ENCODE measurements around the gene DAND5. TPM values are rescaled to one million over a fixed set of nuclear protein-coding genes. Genes with fewer than 3 reads are reported as not detected.
"Not testable (repeated sequence)": the region's sequence is repeated elsewhere in the genome, so short reads cannot be mapped to it uniquely, and the experiment has no call there.

Gene DAND5
- total RNA-seq, 2 experiments from 2014 or later: 0.21 to 0.25 TPM

DNA sequence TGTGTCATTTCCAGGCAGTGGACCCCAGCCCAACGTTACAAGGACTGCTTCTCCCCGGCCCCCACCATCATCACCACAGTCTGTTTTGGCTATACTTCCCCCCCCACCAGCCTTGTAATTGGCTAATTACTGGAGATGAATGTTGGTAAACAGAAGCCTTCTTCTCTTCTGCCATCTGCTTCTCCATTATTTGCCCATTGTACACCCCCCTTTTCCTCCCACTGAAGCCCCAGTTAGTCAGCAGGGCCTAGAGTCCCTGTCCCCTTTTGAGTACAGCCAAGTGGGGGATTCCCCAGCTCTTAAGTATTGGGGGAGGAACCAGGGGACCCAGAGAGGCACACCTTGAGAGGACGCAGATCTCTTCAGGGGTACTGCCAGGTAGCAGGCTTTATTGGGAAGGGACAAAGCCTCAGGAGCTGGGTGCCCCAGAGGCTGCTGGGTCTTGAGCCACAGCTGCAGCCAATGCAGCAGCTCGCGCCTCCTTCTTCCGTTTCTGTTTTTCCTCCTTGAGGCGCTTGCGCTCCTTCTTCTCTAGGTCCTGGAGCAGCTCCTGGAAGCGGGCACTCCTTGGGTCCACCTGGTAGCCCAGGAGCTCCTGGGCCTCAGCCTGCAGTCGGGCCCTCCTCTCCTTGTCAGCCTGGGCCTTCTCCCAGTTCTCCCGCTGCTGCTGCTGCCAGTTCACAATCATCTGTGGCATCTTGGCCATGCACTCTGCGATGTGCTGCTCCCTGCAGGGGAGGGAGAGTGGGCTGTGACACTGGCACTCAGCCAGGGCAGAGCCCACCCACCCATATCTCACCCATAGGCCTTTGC is 15.4 kb upstream of the DAND5 start:
- H3K27me3 Mint-ChIP-seq: no peaks in the 10 kb centered on the region
- POLR2A ChIA-PET: interaction anchor here (0.8 to 0.9 kb wide), 2 partner anchors 7 to 14 kb away, joined by 3 read pairs; no protein-coding TSS in a partner anchor
- peaks cover 34% of the 10 kb centered on the region for H3K4me1 Mint-ChIP-seq
- H3K36me3 Mint-ChIP-seq (ENCODE audit: low read depth): peaks cover 62% of the 10 kb centered on the region
- no peak for DNase-seq
- ATAC-seq: peak; percentile 16
- intact Hi-C loops (cut with DNase I, micrococcal nuclease): no loop called here
- CTCF ChIA-PET: interaction anchor here (5.4 kb wide), 1 partner anchor 11 kb away, joined by 38 read pairs; no protein-coding TSS in a partner anchor
- no peaks in the 10 kb centered on the region for H3K9me3 Mint-ChIP-seq (ENCODE audit: low read depth)
- H3K4me3 Mint-ChIP-seq: no peak overlapping the region
- peak overlapping the region; percentile 88 for H3K27ac Mint-ChIP-seq

DNA sequence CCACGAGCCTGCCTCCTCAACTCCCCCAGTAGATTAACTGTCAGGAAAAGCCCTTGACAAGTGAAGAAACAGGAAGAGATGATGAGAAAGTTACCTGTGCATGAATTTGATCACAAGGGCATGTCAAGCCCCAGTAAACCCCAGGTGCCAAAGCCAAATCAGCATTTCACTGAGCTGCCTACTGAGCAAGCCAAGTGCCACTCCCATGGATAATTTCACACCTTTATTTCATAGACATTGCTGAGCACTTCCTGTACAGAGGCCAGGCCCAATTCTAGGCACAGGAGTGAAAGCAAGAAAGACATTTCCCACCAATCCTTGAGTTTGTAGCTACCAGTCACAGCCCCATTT is 14.8 kb upstream of the DAND5 start:
- peaks cover 60% of the 10 kb centered on the region for H3K36me3 Mint-ChIP-seq (ENCODE audit: low read depth)
- peak overlapping the region; percentile 91 for H3K4me3 Mint-ChIP-seq
- H3K4me1 Mint-ChIP-seq: peaks cover 34% of the 10 kb centered on the region
- peak overlapping the region; percentile 88 for H3K27ac Mint-ChIP-seq
- no peaks in the 10 kb centered on the region for H3K9me3 Mint-ChIP-seq (ENCODE audit: low read depth)
- intact Hi-C loops (cut with DNase I, micrococcal nuclease): no loop called here
- DNase-seq: peak; percentile 38
- no peaks in the 10 kb centered on the region for H3K27me3 Mint-ChIP-seq
- ChIA-PET POLR2A (interaction anchor here (0.8 to 0.9 kb wide), 2 partner anchors 8 to 13 kb away, joined by 3 read pairs; no protein-coding TSS in a partner anchor), CTCF (interaction anchor here (5.4 kb wide), 1 partner anchor 11 kb away, joined by 38 read pairs; no protein-coding TSS in a partner anchor)
- no peak for ATAC-seq

DNA sequence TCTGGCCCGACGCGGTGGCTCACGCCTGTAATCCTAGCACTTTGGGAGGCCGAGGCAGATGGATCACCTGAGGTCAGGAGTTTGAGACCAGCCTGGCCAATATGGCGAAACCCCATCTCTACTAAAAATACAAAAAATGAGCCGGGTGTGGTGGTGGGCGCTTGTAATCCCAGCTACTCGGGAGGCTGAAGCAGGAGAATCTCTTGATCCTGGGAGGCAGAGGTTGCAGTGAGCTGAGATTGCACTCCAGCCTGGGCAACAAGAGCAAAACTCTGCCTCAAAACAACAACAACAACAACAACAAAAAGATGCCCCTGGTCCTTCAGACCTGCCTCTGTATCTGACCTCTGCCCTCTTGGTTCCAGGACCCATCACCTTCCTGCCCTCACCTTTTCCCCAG is 13.8 kb upstream of the DAND5 start:
- H3K27me3 Mint-ChIP-seq; DNase-seq; H3K9me3 Mint-ChIP-seq (ENCODE audit: low read depth); ATAC-seq; intact Hi-C loops (cut with DNase I, micrococcal nuclease): not testable (repeated sequence)
- ChIA-PET CTCF (interaction anchor here (1.0 to 5.4 kb wide), 2 partner anchors 10 to 163 kb away, joined by 5 to 38 read pairs; partner anchors contain the start of gene NACC1), POLR2A (interaction anchor here (0.6 to 1.4 kb wide), 2 partner anchors 10 to 270 kb away, joined by 3 to 4 read pairs; no protein-coding TSS in a partner anchor)
- Mint-ChIP-seq H3K4me1 (peaks cover 34% of the 10 kb centered on the region), H3K27ac (peak overlapping the region; percentile 88), H3K4me3 (peak overlapping the region; percentile 91), H3K36me3 (ENCODE audit: low read depth) (peaks cover 50% of the 10 kb centered on the region)

- Mint-ChIP-seq H3K4me3 (peak overlapping the region; percentile 91), H3K4me1 (peaks cover 34% of the 10 kb centered on the region), H3K27ac (peak overlapping the region; percentile 88), H3K9me3 (ENCODE audit: low read depth) (no peaks in the 10 kb centered on the region), H3K27me3 (no peaks in the 10 kb centered on the region), H3K36me3 (ENCODE audit: low read depth) (peaks cover 46% of the 10 kb centered on the region)
- ATAC-seq (no peak), DNase-seq (no peak)
- intact Hi-C loops (cut with DNase I, micrococcal nuclease): loop anchor here (2.0 kb wide), 2 partner anchors 17 to 37 kb away; partner anchors contain the start of genes CALR (in 1 of the 2) and SYCE2 (in 1 of the 2)
- POLR2A ChIA-PET: interaction anchor here (0.6 to 1.4 kb wide), 2 partner anchors 10 to 66 kb away, joined by 3 to 6 read pairs; no protein-coding TSS in a partner anchor
- CTCF ChIA-PET: interaction anchor here (0.6 to 5.4 kb wide), 5 partner anchors 9 to 231 kb away, joined by 3 to 38 read pairs (median 4); partner anchors contain the start of gene NACC1
Measured at GRCh38 chr19:12955996-12956395, 13.4 kb upstream of the DAND5 start.

- peak within 1 kb of the TSS; percentile 97 for H3K27ac Mint-ChIP-seq
- ATAC-seq: peak; percentile 93
- peak; percentile 91 for DNase-seq
- no peaks in the 10 kb centered on the region for H3K9me3 Mint-ChIP-seq (ENCODE audit: low read depth)
- H3K4me1 Mint-ChIP-seq: peaks cover 32% of the 10 kb centered on the region
- POLR2A ChIA-PET: interaction anchor here (0.6 to 1.4 kb wide), 2 partner anchors 9 to 66 kb away, joined by 3 to 6 read pairs; no protein-coding TSS in a partner anchor
- H3K36me3 Mint-ChIP-seq (ENCODE audit: low read depth): peaks cover 41% of the 10 kb centered on the region
- CTCF ChIA-PET: interaction anchor here (0.6 to 5.4 kb wide), 7 partner anchors 9 to 231 kb away, joined by 3 to 38 read pairs (median 3); partner anchors contain the start of gene NACC1
- H3K27me3 Mint-ChIP-seq: no peaks in the 10 kb centered on the region
- peak within 1 kb of the TSS; percentile 91 for H3K4me3 Mint-ChIP-seq
- intact Hi-C loops (cut with DNase I, micrococcal nuclease): loop anchor here (1.0 to 2.0 kb wide), 5 partner anchors 18 to 65 kb away; partner anchors contain the start of genes SYCE2 (in 2 of the 2), CALR (in 1 of the 2), FARSA (in 1 of the 2) and GCDH (in 1 of the 2)
Measured at GRCh38 chr19:12956446-12957388, 12.7 kb upstream of the DAND5 start, which contains the start of gene GADD45GIP1. Gene GADD45GIP1 (minus strand): TSS chr19:12957223. CDS start chr19:12957212, 11 bp downstream.

DNA sequence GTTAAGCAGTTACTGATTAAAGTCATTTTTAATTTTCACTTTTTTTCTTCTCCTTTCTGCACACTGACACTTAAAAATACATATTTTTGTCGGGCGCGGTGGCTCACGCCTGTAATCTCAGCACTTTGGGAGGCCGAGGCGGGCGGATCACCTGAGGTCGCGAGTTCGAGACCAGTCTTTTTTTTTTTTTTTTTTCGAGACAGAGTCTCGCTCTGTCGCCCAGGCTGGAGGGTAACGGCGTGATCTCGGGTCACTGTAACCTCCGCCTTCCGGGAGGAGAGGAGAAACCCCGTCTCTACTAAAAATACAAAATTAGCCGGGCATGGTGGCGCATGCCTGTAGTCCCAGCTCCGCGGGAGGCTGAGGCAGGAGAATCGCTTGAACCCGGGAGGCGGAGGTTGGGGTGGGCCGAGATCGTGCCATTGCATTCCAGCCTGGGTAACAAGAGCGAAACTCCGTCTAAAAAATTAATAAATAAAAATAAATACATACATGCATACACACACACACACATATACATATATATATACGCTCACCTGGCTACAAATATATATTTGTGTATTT is 11.9 kb upstream of the DAND5 start:
- H3K27me3 Mint-ChIP-seq; POLR2A ChIA-PET; DNase-seq; H3K9me3 Mint-ChIP-seq (ENCODE audit: low read depth): not testable (repeated sequence)
- intact Hi-C loops (cut with DNase I, micrococcal nuclease): loop anchor here (1.0 to 2.0 kb wide), 5 partner anchors 19 to 66 kb away; partner anchors contain the start of genes SYCE2 (in 2 of the 2), CALR (in 1 of the 2), FARSA (in 1 of the 2) and GCDH (in 1 of the 2)
- peak; percentile 10 for ATAC-seq
- Mint-ChIP-seq H3K4me3 (peak overlapping the region; percentile 91), H3K27ac (peak overlapping the region; percentile 97), H3K4me1 (peaks cover 30% of the 10 kb centered on the region), H3K36me3 (ENCODE audit: low read depth) (peaks cover 37% of the 10 kb centered on the region)
- CTCF ChIA-PET: interaction anchor here (1.4 to 5.4 kb wide), 2 partner anchors 8 to 137 kb away, joined by 4 to 38 read pairs; no protein-coding TSS in a partner anchor

- H3K27me3 Mint-ChIP-seq: no peaks in the 10 kb centered on the region
- H3K4me1 Mint-ChIP-seq: peaks cover 18% of the 10 kb centered on the region
- DNase-seq (no peak), ATAC-seq (no peak)
- no peaks in the 10 kb centered on the region for H3K9me3 Mint-ChIP-seq (ENCODE audit: low read depth)
- H3K4me3 Mint-ChIP-seq: no peak overlapping the region
- intact Hi-C loops (cut with DNase I, micrococcal nuclease): no loop called here
- CTCF ChIA-PET: interaction anchor here (0.8 kb wide), 1 partner anchor 135 kb away, joined by 3 read pairs; no protein-coding TSS in a partner anchor
- POLR2A ChIA-PET: no interaction called here
- H3K36me3 Mint-ChIP-seq (ENCODE audit: low read depth): peaks cover 20% of the 10 kb centered on the region
- no peak overlapping the region for H3K27ac Mint-ChIP-seq
Measured at GRCh38 chr19:12959481-12959880, 9.9 kb upstream of the DAND5 start.

GRCh38 chr19:12965017-12965811 is 4.2 kb upstream of the DAND5 start:
- ATAC-seq (peak; percentile 92), DNase-seq (peak; percentile 91)
- peak overlapping the region; percentile 89 for H3K27ac Mint-ChIP-seq
- intact Hi-C loops (cut with DNase I, micrococcal nuclease): loop anchor here (1.0 to 2.0 kb wide), 5 partner anchors 18 to 128 kb away; partner anchors contain the start of genes FARSA (in 1 of the 2) and GCDH (in 1 of the 2)
- H3K4me3 Mint-ChIP-seq: peak overlapping the region; percentile 73
- no peaks in the 10 kb centered on the region for H3K36me3 Mint-ChIP-seq (ENCODE audit: low read depth)
- POLR2A ChIA-PET: interaction anchor here (0.6 to 1.2 kb wide), 8 partner anchors 9 to 271 kb away, joined by 3 to 5 read pairs (median 3); no protein-coding TSS in a partner anchor
- CTCF ChIA-PET: interaction anchor here (0.6 to 3.4 kb wide), 70 partner anchors 8 to 1107 kb away, joined by 3 to 61 read pairs (median 4); partner anchors contain the start of genes CALR, DNASE2, FARSA and GADD45GIP1
- H3K27me3 Mint-ChIP-seq: no peaks in the 10 kb centered on the region
- H3K9me3 Mint-ChIP-seq (ENCODE audit: low read depth): no peaks in the 10 kb centered on the region
- H3K4me1 Mint-ChIP-seq: peaks cover 11% of the 10 kb centered on the region

DNA sequence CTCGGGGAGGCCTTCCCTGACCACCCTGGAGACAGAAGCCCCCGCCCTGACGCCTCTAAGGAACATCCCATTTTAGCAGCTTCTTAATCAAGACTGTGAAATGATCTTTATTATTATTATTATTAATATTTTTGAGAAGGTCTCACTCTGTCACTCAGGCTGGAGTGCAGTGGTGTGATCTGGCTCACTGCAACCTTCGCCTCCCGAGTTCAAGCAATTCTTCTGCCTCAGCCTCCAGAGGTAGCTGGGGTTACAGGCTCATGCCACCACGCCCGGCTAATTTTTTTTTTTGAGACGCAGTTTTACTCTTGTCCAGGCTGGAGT is 3.6 kb upstream of the DAND5 start:
- ChIA-PET CTCF (interaction anchor here (0.6 to 3.4 kb wide), 68 partner anchors 7 to 1106 kb away, joined by 3 to 61 read pairs (median 4); partner anchors contain the start of genes CALR, DNASE2, FARSA and GADD45GIP1), POLR2A (interaction anchor here (0.6 to 1.2 kb wide), 7 partner anchors 10 to 166 kb away, joined by 3 to 5 read pairs (median 3); no protein-coding TSS in a partner anchor)
- H3K4me3 Mint-ChIP-seq: peak overlapping the region; percentile 73

More for the DNA sequence above, 3.6 kb upstream of the DAND5 start:
- H3K4me1 Mint-ChIP-seq: peaks cover 15% of the 10 kb centered on the region
- no peak for DNase-seq
- no peaks in the 10 kb centered on the region for H3K27me3 Mint-ChIP-seq
- H3K36me3 Mint-ChIP-seq (ENCODE audit: low read depth): no peaks in the 10 kb centered on the region
- ATAC-seq: no peak
- peak overlapping the region; percentile 58 for H3K27ac Mint-ChIP-seq
- no peaks in the 10 kb centered on the region for H3K9me3 Mint-ChIP-seq (ENCODE audit: low read depth)
- intact Hi-C loops (cut with DNase I, micrococcal nuclease): loop anchor here (1.0 to 2.0 kb wide), 5 partner anchors 18 to 128 kb away; partner anchors contain the start of genes FARSA (in 1 of the 2) and GCDH (in 1 of the 2)

Data from activated CD4-positive, alpha-beta T cell treated with anti-CD3 and anti-CD28 coated beads for 36 hours (primary cell).